ENCODE results near the gene LACC1.

LACC1 gene

DNA sequence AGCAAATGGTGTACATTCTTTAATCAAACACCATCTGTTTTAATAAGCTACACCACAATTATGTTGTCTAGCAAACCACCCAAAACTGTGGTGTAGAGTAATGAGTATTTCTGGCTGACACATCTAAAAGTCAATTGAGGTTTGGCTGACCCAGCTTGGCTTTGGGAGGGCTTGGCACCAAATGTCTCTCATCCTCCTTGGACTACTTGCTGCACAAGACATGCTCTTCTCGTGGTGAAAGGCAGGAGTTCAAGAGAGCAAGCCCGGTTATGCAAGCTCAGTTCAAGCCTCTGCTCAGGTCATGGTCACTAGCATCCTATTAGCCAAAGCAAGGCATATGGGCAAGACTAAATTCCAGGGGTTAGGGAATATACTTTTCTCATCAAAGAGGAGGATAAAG lies 37.1 kb downstream of the LACC1 start:
- no peak for DNase-seq
- no peaks in the 10 kb centered on the region for H3F3A ChIP-seq (ENCODE audit: insufficient read depth, low read length)

DNA sequence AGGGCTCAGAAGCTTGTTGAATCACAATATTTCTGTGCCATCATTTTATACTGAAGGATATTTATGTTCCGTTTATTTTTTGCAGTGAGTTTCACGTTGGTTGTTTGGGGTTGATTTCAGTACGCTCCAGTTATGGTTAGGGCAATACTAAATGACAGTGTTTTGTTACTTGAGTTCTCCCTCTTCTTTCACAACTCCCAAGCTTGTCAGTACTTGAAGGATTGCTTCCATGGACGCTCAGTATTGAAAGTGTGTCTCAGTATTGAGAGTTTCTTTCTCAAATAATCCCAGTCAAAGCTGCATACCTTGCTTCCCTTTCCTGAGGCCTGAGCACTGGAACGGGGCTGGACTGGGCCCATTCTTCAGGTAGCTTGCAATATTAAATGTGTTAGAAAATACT lies 38.9 kb downstream of the LACC1 start:
- Histone ChIP-seq H3K9me3 (replicated peaks; ENCODE audit: insufficient read depth, low read length) (no peaks in the 10 kb centered on the region), H3K27me3 (replicated peaks; ENCODE audit: insufficient read depth, low read length) (no peaks in the 10 kb centered on the region), H3F3A (ENCODE audit: insufficient read depth, low read length) (no peaks in the 10 kb centered on the region), H3K9me2 (replicated peaks; ENCODE audit: insufficient read depth, low read length) (no peaks in the 10 kb centered on the region), H4K20me1 (ENCODE audit: insufficient read depth, low read length) (no peaks in the 10 kb centered on the region), H2AFZ (ENCODE audit: low read length) (no peak overlapping the region), H3K4me2 (ENCODE audit: low read depth, low read length) (no peak overlapping the region), H3K27ac (ENCODE audit: low read length) (no peak overlapping the region), H3K9ac (ENCODE audit: low read length) (no peak overlapping the region), H3K79me2 (ENCODE audit: low read length) (no peaks in the 10 kb centered on the region), H3K36me3 (replicated peaks; ENCODE audit: insufficient read depth, low read length) (no peaks in the 10 kb centered on the region), H3K4me3 (ENCODE audit: low read length) (no peak overlapping the region), H3K4me1 (ENCODE audit: low read length) (no peaks in the 10 kb centered on the region)
- no peak for TF ChIP-seq EZH2phosphoT487 (IDR thresholded peaks at IDR 0.05; ENCODE audit: low read length)
- DNase-seq = no peak

More for the DNA sequence above, 37.1 kb downstream of the LACC1 start:
- no peaks in the 10 kb centered on the region for H3K9me3 ChIP-seq (replicated peaks; ENCODE audit: insufficient read depth, low read length)
- H3K4me1 ChIP-seq (ENCODE audit: low read length) = no peaks in the 10 kb centered on the region
- H2AFZ ChIP-seq (ENCODE audit: low read length) = no peak overlapping the region
- no peak overlapping the region for H3K9ac ChIP-seq (ENCODE audit: low read length)
- no peaks in the 10 kb centered on the region for H3K79me2 ChIP-seq (ENCODE audit: low read length)
- H3K27me3 ChIP-seq (replicated peaks; ENCODE audit: insufficient read depth, low read length) = no peaks in the 10 kb centered on the region
- H3K4me2 ChIP-seq (ENCODE audit: low read depth, low read length) = no peak overlapping the region
- no peaks in the 10 kb centered on the region for H4K20me1 ChIP-seq (ENCODE audit: insufficient read depth, low read length)
- H3K36me3 ChIP-seq (replicated peaks; ENCODE audit: insufficient read depth, low read length) = no peaks in the 10 kb centered on the region
- H3K9me2 ChIP-seq (replicated peaks; ENCODE audit: insufficient read depth, low read length) = no peaks in the 10 kb centered on the region
- H3K4me3 ChIP-seq (ENCODE audit: low read length) = no peak overlapping the region
- no peak overlapping the region for H3K27ac ChIP-seq (ENCODE audit: low read length)
- TF ChIP-seq EZH2 (optimal IDR thresholded peaks at IDR 0.05; ENCODE audit: low read depth, low read length) (no peak), EZH2phosphoT487 (IDR thresholded peaks at IDR 0.05; ENCODE audit: low read length) (no peak)
- TF ChIP-seq, protein P1, sequence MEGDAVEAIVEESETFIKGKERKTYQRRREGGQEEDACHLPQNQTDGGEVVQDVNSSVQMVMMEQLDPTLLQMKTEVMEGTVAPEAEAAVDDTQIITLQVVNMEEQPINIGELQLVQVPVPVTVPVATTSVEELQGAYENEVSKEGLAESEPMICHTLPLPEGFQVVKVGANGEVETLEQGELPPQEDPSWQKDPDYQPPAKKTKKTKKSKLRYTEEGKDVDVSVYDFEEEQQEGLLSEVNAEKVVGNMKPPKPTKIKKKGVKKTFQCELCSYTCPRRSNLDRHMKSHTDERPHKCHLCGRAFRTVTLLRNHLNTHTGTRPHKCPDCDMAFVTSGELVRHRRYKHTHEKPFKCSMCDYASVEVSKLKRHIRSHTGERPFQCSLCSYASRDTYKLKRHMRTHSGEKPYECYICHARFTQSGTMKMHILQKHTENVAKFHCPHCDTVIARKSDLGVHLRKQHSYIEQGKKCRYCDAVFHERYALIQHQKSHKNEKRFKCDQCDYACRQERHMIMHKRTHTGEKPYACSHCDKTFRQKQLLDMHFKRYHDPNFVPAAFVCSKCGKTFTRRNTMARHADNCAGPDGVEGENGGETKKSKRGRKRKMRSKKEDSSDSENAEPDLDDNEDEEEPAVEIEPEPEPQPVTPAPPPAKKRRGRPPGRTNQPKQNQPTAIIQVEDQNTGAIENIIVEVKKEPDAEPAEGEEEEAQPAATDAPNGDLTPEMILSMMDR (IDR thresholded peaks at IDR 0.05; ENCODE audit: low read length) = no peak

DNA sequence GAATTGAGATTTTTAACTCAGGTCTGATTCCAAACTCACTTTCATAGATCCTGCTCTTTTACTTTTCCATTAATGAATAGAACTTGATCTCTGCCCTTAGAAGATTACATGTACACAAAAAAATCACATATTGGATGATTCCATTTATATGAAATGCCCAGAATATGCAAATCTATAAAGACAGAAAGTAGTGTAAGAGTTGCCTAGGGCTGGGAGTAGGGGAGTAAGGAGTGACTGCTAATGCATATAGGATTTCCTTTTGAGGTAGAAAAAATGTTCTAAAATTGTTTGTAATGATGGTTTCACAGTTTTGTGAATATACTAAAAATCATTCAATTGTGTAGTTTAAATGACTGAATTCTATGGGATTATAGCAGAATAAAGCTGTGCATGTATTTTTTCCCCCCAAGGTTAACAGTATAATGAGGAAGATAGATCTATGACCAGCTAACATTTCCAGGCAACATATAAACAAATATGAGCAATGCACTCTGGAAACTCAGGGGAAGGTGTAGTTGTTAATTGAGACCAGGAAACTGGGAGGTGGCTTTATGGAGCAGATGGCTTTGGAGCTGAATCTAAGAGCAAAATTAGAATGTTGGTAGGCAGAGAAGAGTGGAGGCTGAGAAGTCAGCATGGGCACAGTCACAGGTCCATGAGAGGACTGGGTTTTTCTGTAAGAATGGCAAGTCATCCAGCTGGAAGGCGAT lies 41.4 kb downstream of the LACC1 start:
- H3F3A ChIP-seq (ENCODE audit: insufficient read depth, low read length) = 0 out of 2 replicates have a peak, but pooled peaks cover 4% of the 10 kb centered on the region
- no peak overlapping the region for H3K4me3 ChIP-seq (ENCODE audit: low read length)
- peaks cover 6% of the 10 kb centered on the region; the same call in 1 of the 2 replicates for H3K4me1 ChIP-seq (ENCODE audit: low read length)
- H2AFZ ChIP-seq (ENCODE audit: low read length) = no peak overlapping the region
- H3K27ac ChIP-seq (ENCODE audit: low read length) = no peak overlapping the region
- H4K20me1 ChIP-seq (ENCODE audit: insufficient read depth, low read length) = no peaks in the 10 kb centered on the region
- TF ChIP-seq, protein P1 (IDR thresholded peaks at IDR 0.05; ENCODE audit: low read length) = no peak
- no peak for TF ChIP-seq EZH2 (optimal IDR thresholded peaks at IDR 0.05; ENCODE audit: low read depth, low read length)
- TF ChIP-seq EZH2phosphoT487 (IDR thresholded peaks at IDR 0.05; ENCODE audit: low read length) = no peak
- no peaks in the 10 kb centered on the region for H3K9me3 ChIP-seq (replicated peaks; ENCODE audit: insufficient read depth, low read length)
- no peak overlapping the region for H3K4me2 ChIP-seq (ENCODE audit: low read depth, low read length)
- DNase-seq = no peak
- no peak overlapping the region for H3K9ac ChIP-seq (ENCODE audit: low read length)
- H3K27me3 ChIP-seq (replicated peaks; ENCODE audit: insufficient read depth, low read length) = no peaks in the 10 kb centered on the region
- H3K79me2 ChIP-seq (ENCODE audit: low read length) = no peaks in the 10 kb centered on the region
- H3K36me3 ChIP-seq (replicated peaks; ENCODE audit: insufficient read depth, low read length) = no peaks in the 10 kb centered on the region
- H3K9me2 ChIP-seq (replicated peaks; ENCODE audit: insufficient read depth, low read length) = no peaks in the 10 kb centered on the region

All from MM.1S (cell line).